ENCODE results near the gene CELF5. TPM values are rescaled to one million over a fixed set of nuclear protein-coding genes. Genes with fewer than 3 reads are reported as not detected.

CELF5 gene
- total and polyA plus RNA-seq, 9 of the 15 experiments (the other 6 are each of a cell fraction or from before 2014, with no cell fraction given): 0.01 to 0.56 (median 0.22) TPM

- peak overlapping the region; percentile 43; the same call in 1 of the 2 replicates for H3K4me2 ChIP-seq (ENCODE audit: insufficient read depth, low read length)
- in situ Hi-C loops (cut with MboI): no loop called here
- TF ChIP-seq MAX (CRISPR knock-in tag; IDR thresholded peaks at IDR 0.05) (0 out of 2 replicates have a peak, but pooled peaks have one; percentile 2), ZKSCAN1 (IDR thresholded peaks at IDR 0.05; ENCODE audit: low read depth, low read length) (peak; percentile 78; the same call in 1 of the 2 replicates), ZNF24 (IDR thresholded peaks at IDR 0.05) (peak; percentile 72; the same call in 1 of the 2 replicates), IRF9 (tag; IDR thresholded peaks at IDR 0.05) (0 out of 2 replicates have a peak, but pooled peaks have one; percentile 24), CEBPB (tag; IDR thresholded peaks at IDR 0.05) (peak; percentile 76), TBL1XR1 (IDR thresholded peaks at IDR 0.05; ENCODE audit: low read length in 2 of 2) (0 out of 4 replicates have a peak, but pooled peaks of 1 of the 2 experiments have one; percentile 44), FOXK2 (conservative IDR thresholded peaks at IDR 0.05 in 1 of 2, IDR thresholded peaks at IDR 0.05 in 1 of 2; ENCODE audit: low read depth in 2 of 2) (peak; percentile 12 to 63; a peak in 1 of 4 replicates), EP300 (IDR thresholded peaks at IDR 0.05; ENCODE audit: low read length) (peak; percentile 74), CREB1 (IDR thresholded peaks at IDR 0.05) (no peak), CREB1 (CRISPR knock-in tag; IDR thresholded peaks at IDR 0.05) (peak; percentile 43; the same call in 1 of the 2 replicates), CHD2 (IDR thresholded peaks at IDR 0.05; ENCODE audit: low read depth, low read length) (no peak), PTBP1 (IDR thresholded peaks at IDR 0.05; ENCODE audit: low read depth, low read length) (0 out of 2 replicates have a peak, but pooled peaks have one; percentile 22), TEAD4 (IDR thresholded peaks at IDR 0.05; ENCODE audit: low read length) (peak; percentile 87), TEAD4 (CRISPR knock-in tag; IDR thresholded peaks at IDR 0.05; ENCODE audit: borderline replicate concordance) (no peak), NR2C2 (CRISPR knock-in tag; IDR thresholded peaks at IDR 0.05) (no peak), NR2C2 (tag; IDR thresholded peaks at IDR 0.05) (peak; percentile 66), KAT7 (CRISPR knock-in tag; IDR thresholded peaks at IDR 0.05; ENCODE audit: borderline replicate concordance) (peak; percentile 84; the same call in 1 of the 2 replicates), ZNF143 (CRISPR knock-in tag; IDR thresholded peaks at IDR 0.05) (no peak)
- TF ChIP-seq, protein P1, sequence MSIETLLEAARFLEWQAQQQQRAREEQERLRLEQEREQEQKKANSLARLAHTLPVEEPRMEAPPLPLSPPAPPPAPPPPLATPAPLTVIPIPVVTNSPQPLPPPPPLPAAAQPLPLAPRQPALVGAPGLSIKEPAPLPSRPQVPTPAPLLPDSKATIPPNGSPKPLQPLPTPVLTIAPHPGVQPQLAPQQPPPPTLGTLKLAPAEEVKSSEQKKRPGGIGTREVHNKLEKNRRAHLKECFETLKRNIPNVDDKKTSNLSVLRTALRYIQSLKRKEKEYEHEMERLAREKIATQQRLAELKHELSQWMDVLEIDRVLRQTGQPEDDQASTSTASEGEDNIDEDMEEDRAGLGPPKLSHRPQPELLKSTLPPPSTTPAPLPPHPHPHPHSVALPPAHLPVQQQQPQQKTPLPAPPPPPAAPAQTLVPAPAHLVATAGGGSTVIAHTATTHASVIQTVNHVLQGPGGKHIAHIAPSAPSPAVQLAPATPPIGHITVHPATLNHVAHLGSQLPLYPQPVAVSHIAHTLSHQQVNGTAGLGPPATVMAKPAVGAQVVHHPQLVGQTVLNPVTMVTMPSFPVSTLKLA (conservative IDR thresholded peaks at IDR 0.05): peak; percentile 59 to 71; a peak in 3 of 4 replicates
These were observed 30.1 kb upstream of the CELF5 start for GRCh38 chr19:3194106-3195087.

More at GRCh38 chr19:3194106-3195087, 30.1 kb upstream of the CELF5 start:
- H3K27ac ChIP-seq (ENCODE audit: extremely low read depth, low read depth, low read length): peak overlapping the region; percentile 63; the same call in 2 of the 3 replicates
- H3K4me1 ChIP-seq (replicated peaks in 1 of 2; ENCODE audit: control insufficient read depth in 2 of 2, insufficient read depth in 2 of 2, low read length in 2 of 2): peaks cover 11 to 83% of the 10 kb centered on the region in 2 experiments
- 30% methylated on average over 16 of the region's 17 CpGs for WGBS (ENCODE audit: insufficient coverage, low coverage, missing lambda C conversion rate)
- ATAC-seq: peak; percentile 85
- peak; percentile 76 to 91 (median 80) for DNase-seq (ENCODE audit: extremely low read depth in 1 of 4, low spot score in 3 of 4)
- intact Hi-C loops (cut with micrococcal nuclease): no loop called here
- H3K9me1 ChIP-seq (ENCODE audit: control insufficient read depth, insufficient read depth, low read length): no peaks in the 10 kb centered on the region
- POLR2A ChIA-PET: interaction anchor here (0.6 to 1.0 kb wide), 4 partner anchors 8 to 213 kb away, joined by 3 to 4 read pairs (median 4); no protein-coding TSS in a partner anchor
- peak; percentile 100 for FAIRE-seq
- H2AFZ ChIP-seq (ENCODE audit: low read depth, low read length): no peak overlapping the region
- no peak overlapping the region for H3K4me3 ChIP-seq
- CTCF ChIA-PET (ENCODE audit: low intra/inter-chr PET ratio): no interaction called here
- H3K27me3 ChIP-seq (ENCODE audit: control insufficient read depth in 2 of 2, insufficient read depth in 2 of 2, low read length in 2 of 2): no peaks in the 10 kb centered on the region
- peaks cover 17% of the 10 kb centered on the region; the same call in 1 of the 2 replicates for H4K20me1 ChIP-seq (replicated peaks; ENCODE audit: control insufficient read depth, insufficient read depth, low read length)
- peaks cover 74% of the 10 kb centered on the region; the same call in 2 of the 3 replicates for H3K36me3 ChIP-seq (ENCODE audit: control insufficient read depth, insufficient read depth, low read length)
- H3K9me3 ChIP-seq (replicated peaks; ENCODE audit: control insufficient read depth, insufficient read depth, low read depth, low read length): no peaks in the 10 kb centered on the region
- peaks cover 56% of the 10 kb centered on the region for H3K79me2 ChIP-seq (ENCODE audit: control insufficient read depth, insufficient read depth, low read length)
- H3K9ac ChIP-seq (ENCODE audit: insufficient read depth in 1 of 2, low read depth in 2 of 2, low read length in 2 of 2): peak overlapping the region; percentile 33 to 81; a peak in 3 of 4 replicates
- no TSS peak for BruUV-seq (replicated peaks)

Measured in K562 (cell line).